NCI-H187 treated with DMSO at 0.1 percent for 48 hours (cell line): ENCODE results near the gene CDK11A.
"Not testable (repeated sequence)": the region's sequence is repeated elsewhere in the genome, so short reads cannot be mapped to it uniquely, and the experiment has no call there.

Source experiments
- DNase-seq: peaks from one replicate; lab custom pipeline; 2025; lab: John Stamatoyannopoulos, UW

CDK11A gene

GRCh38 chr1:1683104-1683905, 40.9 kb downstream of the CDK11A start:
- no peak for DNase-seq

GRCh38 chr1:1680912-1681273, 43.3 kb downstream of the CDK11A start:
- no peak for DNase-seq

- DNase-seq, result no peak
Observed at GRCh38 chr1:1680031-1680911, 43.9 kb downstream of the CDK11A start.

- no peak for DNase-seq
Observed at GRCh38 chr1:1678581-1679380, 45.4 kb downstream of the CDK11A start.

GRCh38 chr1:1677718-1678580, 46.2 kb downstream of the CDK11A start:
- no peak for DNase-seq

GRCh38 chr1:1676087-1676486, 48.1 kb downstream of the CDK11A start:
- DNase-seq, result not testable (repeated sequence)

- DNase-seq, result not testable (repeated sequence)
Observed at GRCh38 chr1:1675218-1675617, 48.9 kb downstream of the CDK11A start.

- DNase-seq, result not testable (repeated sequence)
Observed at GRCh38 chr1:1674806-1675205, 49.4 kb downstream of the CDK11A start.

- no peak for DNase-seq
Observed at GRCh38 chr1:1672181-1672965, 51.8 kb downstream of the CDK11A start.

GRCh38 chr1:1671365-1672119, 52.6 kb downstream of the CDK11A start:
- DNase-seq, result no peak

- DNase-seq, result no peak
Observed at GRCh38 chr1:1670866-1671265, 53.3 kb downstream of the CDK11A start.

GRCh38 chr1:1669468-1670440, 54.4 kb downstream of the CDK11A start:
- no peak for DNase-seq

- DNase-seq, result no peak
Observed at GRCh38 chr1:1666526-1666925, 57.6 kb downstream of the CDK11A start.

GRCh38 chr1:1665815-1666251, 58.3 kb downstream of the CDK11A start:
- no peak for DNase-seq

GRCh38 chr1:1664941-1665814, 59.0 kb downstream of the CDK11A start:
- no peak for DNase-seq

- not testable (repeated sequence) for DNase-seq
Observed at GRCh38 chr1:1664318-1664717, 59.8 kb downstream of the CDK11A start.

GRCh38 chr1:1662830-1663560, 61.2 kb downstream of the CDK11A start:
- DNase-seq, result not testable (repeated sequence)
